K562 (cell line): Measurements from ENCODE around the gene STMP1. TPM values are rescaled to one million over a fixed set of nuclear protein-coding genes. Genes with fewer than 3 reads are reported as not detected.

Experiments used
- ATAC-seq: fragments of 200-7000 bp; cut with Tn5 transposase; 3 replicates; pipeline ENCODE4 v1.9.1; 2020; ENCODE audit warnings: moderate library complexity
- BruUV-seq: library from RNA; stranded (reverse); fragments of 400-500 nt; replicated peaks from 2 replicates; lab custom pipeline; 2021; lab: Mats Ljungman, UMichigan
- CTCF ChIA-PET: fragments of 300-600 bp; formaldehyde crosslinking; extraction: SDS; loops from one replicate; lab custom pipeline; 2021; ENCODE audit warnings: low intra/inter-chr PET ratio; lab: Yijun Ruan, JAX
- POLR2A ChIA-PET: fragments of 300-600, 350-650 bp; sonication (Branson Sonifier 250); formaldehyde crosslinking; extraction: SDS; loops from one replicate; lab custom pipeline; 2021; ENCODE audit warnings: antibody characterized with exemption, inconsistent platforms; lab: Yijun Ruan, JAX
- DNase-seq, 4 experiments: peaks; one replicate each; pipeline versions ENCODE4 v3.0.0 to v3.0.0-alpha.2; 2011 to 2018; ENCODE audit warnings: low spot score in 3 of 4, mixed read lengths in 3 of 4; ENCODE audit errors: extremely low read depth in 1 of 4
- FAIRE-seq: peaks from 2 replicates; lab custom pipeline; 2011; peaks lifted over from hg19 to GRCh38; lab: Jason Lieb, UNC
- H2AFZ ChIP-seq: 2 replicates; pipeline ENCODE4 v1.6.0; 2011; ENCODE audit warnings: low read depth, low read length, control low read depth, inconsistent platforms
- H3K27ac ChIP-seq: fragments of 200-600 bp; 3 replicates; pipeline ENCODE4 v1.8.0; 2011; ENCODE audit warnings: low read depth, mild to moderate bottlenecking, control low read depth, inconsistent platforms, low read length, moderate library complexity, mixed read lengths; ENCODE audit errors: extremely low read depth
- H3K27me3 ChIP-seq, 2 experiments: fragments of 300-600 bp in 1 of 2; 2 replicates in 1 of 2; 3 replicates in 1 of 2; pipeline versions ENCODE4 v1.6.0 to v1.8.0; 2011; ENCODE audit warnings: inconsistent platforms in 2 of 2, low read length in 2 of 2, mild to moderate bottlenecking in 1 of 2, mixed read lengths in 1 of 2, moderate library complexity in 1 of 2; ENCODE audit not compliant: control insufficient read depth in 2 of 2, insufficient read depth in 2 of 2
- H3K36me3 ChIP-seq: fragments of 300-600 bp; 3 replicates; pipeline ENCODE4 v1.8.0; 2011; ENCODE audit warnings: mild to moderate bottlenecking, low read length, inconsistent platforms; ENCODE audit not compliant: control insufficient read depth, insufficient read depth
- H3K4me1 ChIP-seq, 2 experiments: fragments of 200-600 bp in 1 of 2; replicated peaks in 1 of 2; 2 replicates in 1 of 2; 3 replicates in 1 of 2; pipeline versions ENCODE4 v1.5.1 to v1.8.0; 2011; ENCODE audit warnings: inconsistent platforms in 2 of 2, low read length in 2 of 2, mild to moderate bottlenecking in 1 of 2, mixed read lengths in 1 of 2, moderate library complexity in 1 of 2; ENCODE audit not compliant: control insufficient read depth in 2 of 2, insufficient read depth in 2 of 2
- H3K4me2 ChIP-seq: 2 replicates; pipeline ENCODE4 v1.6.1; 2011; ENCODE audit warnings: low read length, control low read depth, inconsistent platforms, mixed read lengths; ENCODE audit not compliant: insufficient read depth
- H3K4me3 ChIP-seq: fragments of 200-600 bp; sonication (generic), shearing (Covaris generic); 2 replicates; pipeline ENCODE4 v1.5.1; 2016; ENCODE audit warnings: control low read depth, inconsistent platforms
- H3K79me2 ChIP-seq: fragments of 200-600 bp; 3 replicates; pipeline ENCODE4 v1.8.0; 2011; ENCODE audit warnings: low read length, inconsistent platforms; ENCODE audit not compliant: control insufficient read depth, insufficient read depth
- H3K9ac ChIP-seq, 2 experiments: 2 replicates each; pipeline versions ENCODE4 v1.6.0 to v1.6.1; 2011; ENCODE audit warnings: low read depth in 2 of 2, low read length in 2 of 2, control low read depth in 1 of 2, inconsistent platforms in 1 of 2, mild to moderate bottlenecking in 1 of 2, mixed read lengths in 1 of 2; ENCODE audit not compliant: insufficient read depth in 1 of 2
- H3K9me1 ChIP-seq: one replicate; pipeline ENCODE4 v1.6.0; 2011; ENCODE audit warnings: inconsistent platforms, mild to moderate bottlenecking, low read length, moderate library complexity; ENCODE audit not compliant: control insufficient read depth, insufficient read depth
- H3K9me3 ChIP-seq: replicated peaks from 2 replicates; pipeline ENCODE4 v1.5.1; 2011; ENCODE audit warnings: low read depth, low read length, inconsistent platforms; ENCODE audit not compliant: control insufficient read depth, insufficient read depth
- H4K20me1 ChIP-seq: replicated peaks from 2 replicates; pipeline ENCODE4 v1.6.1; 2011; ENCODE audit warnings: low read length, inconsistent platforms, mixed read lengths; ENCODE audit not compliant: control insufficient read depth, insufficient read depth
- CEBPB ChIP-seq: fragments of 450-650 bp; IDR thresholded peaks from 2 replicates; pipeline ENCODE4 v1.6.1; 2016; ENCODE audit warnings: missing genetic modification characterization, missing compliant biosample characterization
- CEBPG ChIP-seq, 3 experiments: fragments of 200-800 bp in 1 of 3; sonication (Bioruptor generic) in 1 of 3; sonication (generic) in 1 of 3; formaldehyde crosslinking in 1 of 3; IDR thresholded peaks in 2 of 3; conservative IDR thresholded peaks in 1 of 3; 2 replicates each; pipeline versions ENCODE4 v1.6.1 to v1.8.0; 2016 to 2022; ENCODE audit warnings: missing compliant biosample characterization in 2 of 3, missing genetic modification characterization in 2 of 3, mild to moderate bottlenecking in 1 of 3, missing genetic modification reagents in 1 of 3
- MNT ChIP-seq, 2 experiments: fragments of 450-650 bp; conservative IDR thresholded peaks; 2 replicates each; pipeline ENCODE4 v1.6.1; 2017; ENCODE audit warnings: mild to moderate bottlenecking in 2 of 2, moderate library complexity in 2 of 2
- NONO ChIP-seq, 2 experiments: fragments of 200-400 bp in 1 of 2; fragments of 450-650 bp in 1 of 2; formaldehyde crosslinking in 1 of 2; IDR thresholded peaks; 2 replicates each; pipeline ENCODE4 v1.6.1; 2017; ENCODE audit warnings: low read depth in 2 of 2, mild to moderate bottlenecking in 2 of 2, moderate library complexity in 2 of 2, low read length in 1 of 2
- WGBS: fragments of 100-300 bp; shearing (Covaris generic); methylation state at CpG from one replicate; pipeline ENCODE4 v1.1.6; 2016; ENCODE audit warnings: low coverage, mixed read lengths; ENCODE audit not compliant: insufficient coverage; ENCODE audit errors: missing lambda C conversion rate; 5-methylcytosine and 5-hydroxymethylcytosine counted together
- in situ Hi-C: fragments of 300-500 bp; cut with MboI; formaldehyde crosslinking; loops from 4 replicates; pipeline ENCODE4 v1.15.0; 2018; ENCODE audit warnings: inconsistent platforms, mixed read lengths
- intact Hi-C: fragments of 100-400 bp; cut with micrococcal nuclease; formaldehyde crosslinking; loops from 2 replicates; pipeline ENCODE4 v1.14.2; 2022
- polyA plus RNA-seq, 8 experiments: library from polyadenylated mRNA; depleted of rRNA in 4 of 8; stranded (reverse) in 5 of 8; unstranded in 3 of 8; fragments of >200 nt; fragmentation: Nextera tagmentation in 2 of 8; fragmentation: Illumina TruSeq in 1 of 8; extraction: Ambion mirVana in 2 of 8; extraction: Trizol in 1 of 8; gene quantifications; 2 replicates each; pipeline versions ENCODE4 v1.2.1 to v1.2.3, GENCODE V29; 2011 to 2014; ENCODE audit warnings: inconsistent platforms in 1 of 8, missing spikeins in 1 of 8
- total RNA-seq, 7 experiments: library from RNA; depleted of rRNA in 6 of 7; stranded (reverse); fragments of >200 nt in 6 of 7; fragmentation: Illumina TruSeq in 2 of 7; extraction: Trizol in 2 of 7; gene quantifications; 2 replicates each; pipeline versions ENCODE4 v1.2.1 to v1.2.3, GENCODE V29; 2011 to 2021; ENCODE audit warnings: low replicate concordance in 1 of 7

STMP1 gene
- total and polyA plus RNA-seq, 9 of the 15 experiments (the other 6 are each of a cell fraction or from before 2014, with no cell fraction given), result 10.6 to 249 (median 56.8) TPM

- in situ Hi-C loops (no loop called here), intact Hi-C loops (loop anchor here (5.0 kb wide), 1 partner anchor 389 kb away; no protein-coding TSS in a partner anchor)
- H3K9me3 ChIP-seq, result no peaks in the 10 kb centered on the region
These were observed 43.8 kb upstream of the STMP1 start for GRCh38 chr7:135618510-135618909.

More at GRCh38 chr7:135618510-135618909, 43.8 kb upstream of the STMP1 start:
- ATAC-seq (no peak), FAIRE-seq (no peak), DNase-seq (no peak)
- CTCF ChIA-PET, result no interaction called here
- Histone ChIP-seq H3K4me2 (no peak overlapping the region), H3K36me3 (peaks cover 94% of the 10 kb centered on the region), H4K20me1 (no peaks in the 10 kb centered on the region), H2AFZ (no peak overlapping the region), H3K9me1 (no peaks in the 10 kb centered on the region), H3K27ac (no peak overlapping the region), H3K79me2 (no peaks in the 10 kb centered on the region), H3K4me3 (no peak overlapping the region), H3K4me1 (no peaks in the 10 kb centered on the region), H3K27me3 (no peaks in the 10 kb centered on the region), H3K9ac (no peak overlapping the region)
- TF ChIP-seq CEBPG (CRISPR knock-in tag; IDR thresholded peaks at IDR 0.05) (no peak), CEBPG (tag; conservative IDR thresholded peaks at IDR 0.05 in 1 of 2, IDR thresholded peaks at IDR 0.05 in 1 of 2) (peak; percentile 40 to 85; a peak in 3 of 4 replicates), CEBPB (tag) (peak; percentile 76), MNT (conservative IDR thresholded peaks at IDR 0.05) (no peak), NONO (IDR thresholded peaks at IDR 0.05; ENCODE audit: low read depth in 2 of 2, low read length in 1 of 2) (0 out of 4 replicates have a peak, but pooled peaks of 1 of the 2 experiments have one; percentile 7)
- 84% methylated on average over 7 of the region's 7 CpGs for WGBS
- no TSS peak for BruUV-seq
- POLR2A ChIA-PET, result interaction anchor here (0.6 to 1.0 kb wide), 2 partner anchors 9 to 109 kb away, joined by 3 to 5 read pairs; no protein-coding TSS in a partner anchor
